PC-3 (cell line): ENCODE data around the gene FCHO2. TPM values are rescaled to one million over a fixed set of nuclear protein-coding genes. Genes with fewer than 3 reads are reported as not detected.

Experiments
- ATAC-seq: fragments of 200-7000 bp; cut with Tn5 transposase; 2 replicates; pipeline ENCODE4 v1.9.1; 2020; ENCODE audit warnings: mild to moderate bottlenecking, moderate library complexity
- BruUV-seq: library from RNA; stranded (reverse); fragments of 400-500 nt; replicated peaks from 2 replicates; lab custom pipeline; 2021; lab: Mats Ljungman, UMichigan
- CTCF ChIA-PET: fragments of 300-600 bp; sonication (Branson Sonifier 250); formaldehyde crosslinking; loops from one replicate; lab custom pipeline; 2022; ENCODE audit warnings: antibody characterized with exemption; lab: Charles Lee
- POLR2A ChIA-PET: fragments of 300-600 bp; sonication (Branson Sonifier 250); formaldehyde crosslinking; loops from one replicate; lab custom pipeline; 2022; ENCODE audit warnings: antibody characterized with exemption; ENCODE audit not compliant: unreplicated experiment; lab: Charles Lee
- DNase-seq: peaks from one replicate; pipeline ENCODE4 v3.0.0-alpha.2; 2015
- H2AFZ ChIP-seq: fragments of 300-600 bp; sonication (generic); 2 replicates; pipeline ENCODE4 v1.6.0; 2016; ENCODE audit warnings: antibody characterized with exemption, low read length
- H3F3A ChIP-seq: fragments of 300-600 bp; sonication (generic); one replicate; pipeline ENCODE4 v1.6.0; 2017; ENCODE audit warnings: antibody characterized with exemption, low read length, control low read depth, mild to moderate bottlenecking; ENCODE audit not compliant: unreplicated experiment
- H3K27ac ChIP-seq: fragments of 300-600 bp; sonication (generic); 2 replicates; pipeline ENCODE4 v1.5.1; 2016; ENCODE audit warnings: mild to moderate bottlenecking, low read length
- H3K27me3 ChIP-seq: fragments of 300-600 bp; sonication (generic); 2 replicates; pipeline ENCODE4 v1.6.1; 2016; ENCODE audit warnings: low read length, mixed read lengths
- H3K36me3 ChIP-seq: fragments of 300-600 bp; sonication (generic); 2 replicates; pipeline ENCODE4 v1.6.1; 2016; ENCODE audit warnings: low read depth, mixed run types, low read length, mixed read lengths
- H3K4me1 ChIP-seq: fragments of 300-600 bp; sonication (generic); 2 replicates; pipeline ENCODE4 v1.5.1; 2016; ENCODE audit warnings: low read length; ENCODE audit not compliant: insufficient read depth
- H3K4me2 ChIP-seq: fragments of 300-600 bp; sonication (generic); 2 replicates; pipeline ENCODE4 v1.6.0; 2016; ENCODE audit warnings: low read length
- H3K4me3 ChIP-seq: fragments of 300-600 bp; sonication (generic); 2 replicates; pipeline ENCODE4 v1.5.1; 2016; ENCODE audit warnings: mild to moderate bottlenecking, low read length, mixed read lengths
- H3K79me2 ChIP-seq: fragments of 300-600 bp; sonication (generic); 2 replicates; pipeline ENCODE4 v1.6.1; 2017; ENCODE audit warnings: low read length, mixed read lengths
- H3K9ac ChIP-seq: fragments of 300-600 bp; sonication (generic); 2 replicates; pipeline ENCODE4 v1.6.0; 2016; ENCODE audit warnings: mild to moderate bottlenecking, low read length
- H3K9me2 ChIP-seq: fragments of 300-600 bp; sonication (generic); replicated peaks from 2 replicates; pipeline ENCODE4 v1.6.1; 2016; ENCODE audit warnings: mixed run types, low read length, mixed read lengths
- H3K9me3 ChIP-seq: fragments of 300-600 bp; sonication (generic); 2 replicates; pipeline ENCODE4 v1.6.1; 2016; ENCODE audit warnings: low read length, mixed read lengths
- H4K20me1 ChIP-seq: fragments of 300-600 bp; sonication (generic); 2 replicates; pipeline ENCODE4 v1.6.1; 2016; ENCODE audit warnings: low read length, mixed read lengths
- CTCF ChIP-seq: fragments of 300-600 bp; sonication (generic); conservative IDR thresholded peaks from 2 replicates; pipeline ENCODE4 v1.5.1; 2017; ENCODE audit warnings: antibody characterized with exemption, low read depth, mild to moderate bottlenecking, low read length
- EZH2 ChIP-seq: fragments of 300-600 bp; sonication (generic); IDR thresholded peaks from one replicate; pipeline ENCODE4 v1.6.1; 2017; ENCODE audit warnings: antibody characterized with exemption, mild to moderate bottlenecking, low read length; ENCODE audit not compliant: unreplicated experiment
- EZH2phosphoT487 ChIP-seq: fragments of 300-600 bp; sonication (generic); IDR thresholded peaks from 2 replicates; pipeline ENCODE4 v1.6.1; 2018; ENCODE audit warnings: mild to moderate bottlenecking, antibody characterized with exemption, low read length, borderline replicate concordance
- intact Hi-C: fragments of 100-400 bp; cut with micrococcal nuclease; formaldehyde crosslinking; loops from 2 replicates; pipeline ENCODE4 v1.9.0; 2023
- total RNA-seq: library from RNA; depleted of rRNA; stranded (reverse); fragments of >200 nt; gene quantifications from 2 replicates; pipeline ENCODE4 v1.2.3, GENCODE V29; 2014

FCHO2 gene
- total RNA-seq, 1 experiment from 2014 or later = 5.9 TPM

- no peaks in the 10 kb centered on the region for H3K9me3 ChIP-seq
- ChIA-PET POLR2A (no interaction called here), CTCF (no interaction called here)
- no peaks in the 10 kb centered on the region for H3K27me3 ChIP-seq
- DNase-seq (peak; percentile 8), ATAC-seq (no peak)
- H3F3A ChIP-seq = no peaks in the 10 kb centered on the region
- H3K79me2 ChIP-seq = no peaks in the 10 kb centered on the region
- no peak overlapping the region for H2AFZ ChIP-seq
- intact Hi-C loops = no loop called here
- no peak overlapping the region for H3K27ac ChIP-seq
- H3K9me2 ChIP-seq = no peaks in the 10 kb centered on the region
- H3K4me1 ChIP-seq = peaks cover 21% of the 10 kb centered on the region
- no peak overlapping the region for H3K9ac ChIP-seq
- TF ChIP-seq CTCF (0 out of 2 replicates have a peak, but pooled peaks have one; percentile 27), EZH2phosphoT487 (no peak)
- H3K4me3 ChIP-seq = no peak overlapping the region
- H3K4me2 ChIP-seq = no peak overlapping the region
- H4K20me1 ChIP-seq = no peaks in the 10 kb centered on the region
- H3K36me3 ChIP-seq = no peaks in the 10 kb centered on the region
- BruUV-seq = no TSS peak
These were observed 71.5 kb downstream of the FCHO2 start for GRCh38 chr5:73027361-73027760.

GRCh38 chr5:73027816-73028215 is 72.0 kb downstream of the FCHO2 start:
- Histone ChIP-seq H3K4me3 (no peak overlapping the region), H3F3A (no peaks in the 10 kb centered on the region), H3K4me2 (no peak overlapping the region), H3K9me2 (no peaks in the 10 kb centered on the region), H3K9ac (no peak overlapping the region), H3K27ac (no peak overlapping the region), H3K79me2 (no peaks in the 10 kb centered on the region), H3K9me3 (no peaks in the 10 kb centered on the region), H3K4me1 (peaks cover 21% of the 10 kb centered on the region), H2AFZ (no peak overlapping the region), H3K36me3 (no peaks in the 10 kb centered on the region), H4K20me1 (no peaks in the 10 kb centered on the region), H3K27me3 (no peaks in the 10 kb centered on the region)
- TF ChIP-seq CTCF (no peak), EZH2 (no peak), EZH2phosphoT487 (no peak)
- no TSS peak for BruUV-seq
- intact Hi-C loops = no loop called here
- DNase-seq = no peak
- ATAC-seq = no peak
- ChIA-PET POLR2A (no interaction called here), CTCF (no interaction called here)

GRCh38 chr5:73028991-73029595 is 73.3 kb downstream of the FCHO2 start:
- no peak for ATAC-seq
- Histone ChIP-seq H3K27ac (no peak overlapping the region), H2AFZ (no peak overlapping the region), H3K9me3 (no peaks in the 10 kb centered on the region), H3K4me2 (no peak overlapping the region), H3K27me3 (no peaks in the 10 kb centered on the region), H3K9ac (no peak overlapping the region), H3K9me2 (no peaks in the 10 kb centered on the region), H3F3A (no peaks in the 10 kb centered on the region), H3K4me1 (peaks cover 21% of the 10 kb centered on the region), H3K79me2 (no peaks in the 10 kb centered on the region), H4K20me1 (no peaks in the 10 kb centered on the region), H3K4me3 (no peak overlapping the region), H3K36me3 (no peaks in the 10 kb centered on the region)
- DNase-seq = no peak
- no TSS peak for BruUV-seq
- ChIA-PET POLR2A (no interaction called here), CTCF (no interaction called here)
- intact Hi-C loops = no loop called here
- TF ChIP-seq EZH2 = no peak
